Urinary bladder (tissue), 4 donors: ENCODE results near the gene MTMR4. TPM values are rescaled to one million over a fixed set of nuclear protein-coding genes. Genes with fewer than 3 reads are reported as not detected.
"Not testable (repeated sequence)": the region's sequence is repeated elsewhere in the genome, so short reads cannot be mapped to it uniquely, and the experiment has no call there.

Source experiments
- DNase-seq: peaks from one replicate; pipeline ENCODE4 v3.0.0-alpha.2; 2015; ENCODE audit errors: extremely low spot score
- H3K27ac ChIP-seq: one replicate; pipeline ENCODE4 v1.5.1; 2013; ENCODE audit warnings: low read depth, mild to moderate bottlenecking, moderate library complexity
- H3K36me3 ChIP-seq: one replicate; pipeline ENCODE4 v1.6.1; 2013; ENCODE audit warnings: mild to moderate bottlenecking, moderate library complexity; ENCODE audit not compliant: insufficient read depth
- H3K4me1 ChIP-seq: one replicate; pipeline ENCODE4 v1.6.1; 2013; ENCODE audit warnings: mild to moderate bottlenecking, moderate library complexity; ENCODE audit not compliant: insufficient read depth
- H3K4me3 ChIP-seq: one replicate; pipeline ENCODE4 v1.5.1; 2013; ENCODE audit warnings: low read depth, low read length
- WGBS: extraction: QIAGEN DNeasy Blood & Tissue Kit; methylation state at CpG from one replicate; pipeline ENCODE4 v1.1.7; 2013; 5-methylcytosine and 5-hydroxymethylcytosine counted together
- polyA plus RNA-seq: library from polyadenylated mRNA; stranded (reverse); fragments of 200-250 nt; gene quantifications from one replicate; pipeline ENCODE4 v1.2.3, GENCODE V29; 2013
- total RNA-seq: library from RNA; depleted of rRNA; stranded (reverse); fragments of >200 nt; gene quantifications from one replicate; pipeline ENCODE4 v1.2.3, GENCODE V29; 2014
- donor health status: healthy with polysubstance abuse.
- donor health status: healthy.

Gene MTMR4
- total and polyA plus RNA-seq, 2 donors = 14.5 to 41.1 TPM

GRCh38 chr17:58498177-58498828 is 16.1 kb downstream of the MTMR4 start:
- no peak overlapping the region for H3K27ac ChIP-seq
- H3K4me3 ChIP-seq = no peak overlapping the region
- H3K36me3 ChIP-seq = peaks cover 7% of the 10 kb centered on the region
- DNase-seq = no peak
- 96% methylated on average over 5 of the region's 6 CpGs for WGBS
- H3K4me1 ChIP-seq = no peaks in the 10 kb centered on the region

GRCh38 chr17:58493506-58493905 is 20.9 kb downstream of the MTMR4 start:
- no peak overlapping the region for H3K27ac ChIP-seq
- WGBS = 91% methylated on average over 4 of the region's 4 CpGs
- no peak overlapping the region for H3K4me3 ChIP-seq
- H3K36me3 ChIP-seq = peaks cover 12% of the 10 kb centered on the region
- no peaks in the 10 kb centered on the region for H3K4me1 ChIP-seq
- DNase-seq = no peak

- H3K4me1 ChIP-seq = no peaks in the 10 kb centered on the region
- no peak for DNase-seq
- H3K36me3 ChIP-seq = peaks cover 12% of the 10 kb centered on the region
- no peak overlapping the region for H3K4me3 ChIP-seq
- WGBS = 93% methylated on average over 11 of the region's 11 CpGs
- H3K27ac ChIP-seq = no peak overlapping the region
Measured at GRCh38 chr17:58492238-58493121, 22.0 kb downstream of the MTMR4 start.

GRCh38 chr17:58491510-58492045 is 22.9 kb downstream of the MTMR4 start:
- Histone ChIP-seq H3K4me1 (no peaks in the 10 kb centered on the region), H3K36me3 (peaks cover 12% of the 10 kb centered on the region), H3K27ac (no peak overlapping the region), H3K4me3 (no peak overlapping the region)
- 94% methylated on average over 6 of the region's 6 CpGs for whole genome bisulfite sequencing
- no peak for DNase-seq

GRCh38 chr17:58488428-58488890 is 26.0 kb downstream of the MTMR4 start:
- 85% methylated on average over 26 of the region's 26 CpGs for WGBS
- no peak overlapping the region for H3K4me3 ChIP-seq
- no peaks in the 10 kb centered on the region for H3K4me1 ChIP-seq
- H3K27ac ChIP-seq = no peak overlapping the region
- no peak for DNase-seq
- peaks cover 5% of the 10 kb centered on the region for H3K36me3 ChIP-seq

GRCh38 chr17:58487589-58488427 is 26.6 kb downstream of the MTMR4 start, which contains the start of gene HSF5:
Gene HSF5, minus strand, starts transcription at chr17:58488408. Its CDS starts 134 bp downstream, at chr17:58488274.
- no peaks in the 10 kb centered on the region for H3K4me1 ChIP-seq
- H3K27ac ChIP-seq = no peak within 1 kb of the TSS
- H3K4me3 ChIP-seq = no peak within 1 kb of the TSS
- peaks cover 5% of the 10 kb centered on the region for H3K36me3 ChIP-seq
- DNase-seq = no peak
- WGBS = 40% methylated on average over 98 of the region's 98 CpGs

GRCh38 chr17:58484600-58484999 is 29.8 kb downstream of the MTMR4 start:
- 95% methylated on average over 3 of the region's 3 CpGs for WGBS
- Histone ChIP-seq H3K4me3 (no peak overlapping the region), H3K4me1 (no peaks in the 10 kb centered on the region), H3K36me3 (no peaks in the 10 kb centered on the region), H3K27ac (no peak overlapping the region)
- DNase-seq = no peak

- H3K36me3 ChIP-seq, DNase-seq, H3K27ac ChIP-seq, H3K4me3 ChIP-seq, H3K4me1 ChIP-seq: not testable (repeated sequence)
- WGBS = 89% methylated on average over 5 of the region's 5 CpGs
Measured at GRCh38 chr17:58481798-58482197, 32.6 kb downstream of the MTMR4 start.

GRCh38 chr17:58480090-58480489 is 34.3 kb downstream of the MTMR4 start:
- no peaks in the 10 kb centered on the region for H3K36me3 ChIP-seq
- H3K4me3 ChIP-seq = no peak overlapping the region
- no peaks in the 10 kb centered on the region for H3K4me1 ChIP-seq
- 74% methylated on average over 6 of the region's 6 CpGs for WGBS
- no peak overlapping the region for H3K27ac ChIP-seq
- DNase-seq = no peak

GRCh38 chr17:58476812-58477211 is 37.6 kb downstream of the MTMR4 start:
- no peak overlapping the region for H3K4me3 ChIP-seq
- H3K36me3 ChIP-seq = no peaks in the 10 kb centered on the region
- no peaks in the 10 kb centered on the region for H3K4me1 ChIP-seq
- no peak for DNase-seq
- 74% methylated on average over 18 of the region's 18 CpGs for WGBS
- no peak overlapping the region for H3K27ac ChIP-seq

GRCh38 chr17:58475985-58476384 is 38.5 kb downstream of the MTMR4 start:
- H3K4me3 ChIP-seq = no peak overlapping the region
- H3K4me1 ChIP-seq = no peaks in the 10 kb centered on the region
- H3K27ac ChIP-seq = no peak overlapping the region
- no peaks in the 10 kb centered on the region for H3K36me3 ChIP-seq
- no peak for DNase-seq

GRCh38 chr17:58470356-58470755 is 44.1 kb downstream of the MTMR4 start:
- no peak overlapping the region for H3K4me3 ChIP-seq
- H3K27ac ChIP-seq = no peak overlapping the region
- no peaks in the 10 kb centered on the region for H3K36me3 ChIP-seq
- DNase-seq = no peak
- no peaks in the 10 kb centered on the region for H3K4me1 ChIP-seq
- WGBS = 91% methylated on average over 6 of the region's 6 CpGs

GRCh38 chr17:58468944-58469343 is 45.5 kb downstream of the MTMR4 start:
- WGBS = 61% methylated on average over 3 of the region's 3 CpGs
- no peaks in the 10 kb centered on the region for H3K36me3 ChIP-seq
- no peak overlapping the region for H3K27ac ChIP-seq
- no peaks in the 10 kb centered on the region for H3K4me1 ChIP-seq
- no peak overlapping the region for H3K4me3 ChIP-seq
- no peak for DNase-seq
